GM23338 (cell line): ENCODE data around the gene CFAP57. TPM values are rescaled to one million over a fixed set of nuclear protein-coding genes. Genes with fewer than 3 reads are reported as not detected.
A peak's percentile ranks its signal among the peaks of the same experiment; 100 is the strongest.

Source experiments
- ATAC-seq: fragments of 200-7000 bp; cut with Tn5 transposase; 3 replicates; pipeline ENCODE4 v1.9.1; 2020
- DNase-seq: peaks from one replicate; pipeline ENCODE4 v3.0.0-alpha.2; 2015; ENCODE audit warnings: low spot score
- H2AFZ ChIP-seq: fragments of 200-600 bp; sonication (generic); 2 replicates; pipeline ENCODE4 v1.8.0; 2016; ENCODE audit warnings: antibody characterized with exemption, mild to moderate bottlenecking, moderate library complexity
- H3F3A ChIP-seq: fragments of 200-600 bp; sonication (generic); replicated peaks from 2 replicates; pipeline ENCODE4 v1.8.0; 2017; ENCODE audit warnings: antibody characterized with exemption, mixed run types, low read depth
- H3K27ac ChIP-seq: fragments of 200-600 bp; sonication (generic); 2 replicates; pipeline ENCODE4 v1.6.1; 2016; ENCODE audit warnings: low read depth
- H3K27me3 ChIP-seq: fragments of 200-600 bp; sonication (generic); 2 replicates; pipeline ENCODE4 v1.8.0; 2016; ENCODE audit warnings: mild to moderate bottlenecking, mixed run types, moderate library complexity; ENCODE audit not compliant: insufficient read depth
- H3K36me3 ChIP-seq: fragments of 200-600 bp; sonication (generic); 2 replicates; pipeline ENCODE4 v1.8.0; 2016; ENCODE audit warnings: mild to moderate bottlenecking; ENCODE audit not compliant: insufficient read depth
- H3K4me1 ChIP-seq: fragments of 200-600 bp; sonication (generic); 2 replicates; pipeline ENCODE4 v1.8.0; 2016; ENCODE audit warnings: mild to moderate bottlenecking, moderate library complexity; ENCODE audit not compliant: insufficient read depth
- H3K4me2 ChIP-seq: fragments of 200-600 bp; sonication (generic); 2 replicates; pipeline ENCODE4 v1.7.1; 2017; ENCODE audit warnings: mixed run types
- H3K4me3 ChIP-seq: fragments of 200-600 bp; sonication (generic); 2 replicates; pipeline ENCODE4 v1.6.1; 2016; ENCODE audit warnings: mixed run types
- H3K79me2 ChIP-seq: fragments of 200-600 bp; sonication (generic); replicated peaks from 2 replicates; pipeline ENCODE4 v1.8.0; 2017; ENCODE audit warnings: mild to moderate bottlenecking; ENCODE audit not compliant: insufficient read depth
- H3K9me2 ChIP-seq: fragments of 200-600 bp; sonication (generic); 2 replicates; pipeline ENCODE4 v1.8.0; 2017; ENCODE audit not compliant: insufficient read depth
- H4K20me1 ChIP-seq: fragments of 200-600 bp; sonication (generic); replicated peaks from 2 replicates; pipeline ENCODE4 v1.8.0; 2017; ENCODE audit warnings: mild to moderate bottlenecking; ENCODE audit not compliant: insufficient read depth
- H3K27ac Mint-ChIP-seq: 2 replicates; pipeline ENCODE4 v1.8.0; 2020; ENCODE audit warnings: inconsistent platforms, mild to moderate bottlenecking, moderate library complexity, mixed read lengths
- H3K27me3 Mint-ChIP-seq: 3 replicates; pipeline ENCODE4 v1.8.0; 2022; ENCODE audit warnings: low read depth, mild to moderate bottlenecking, moderate library complexity, mixed read lengths, inconsistent platforms; ENCODE audit not compliant: insufficient read depth, poor library complexity
- H3K36me3 Mint-ChIP-seq: 3 replicates; pipeline ENCODE4 v1.8.0; 2021; ENCODE audit warnings: low read depth, mild to moderate bottlenecking, inconsistent platforms, moderate library complexity, mixed read lengths
- H3K4me1 Mint-ChIP-seq: 3 replicates; pipeline ENCODE4 v1.8.0; 2020; ENCODE audit warnings: mild to moderate bottlenecking, inconsistent platforms, mixed read lengths
- H3K4me3 Mint-ChIP-seq: 3 replicates; pipeline ENCODE4 v1.8.0; 2021; ENCODE audit warnings: moderate library complexity, mild to moderate bottlenecking, inconsistent platforms, mixed read lengths
- H3K9me3 Mint-ChIP-seq: 3 replicates; pipeline ENCODE4 v1.8.0; 2020; ENCODE audit warnings: moderate library complexity, mild to moderate bottlenecking, inconsistent platforms, mixed read lengths
- CREB1 ChIP-seq: fragments of 250-450 bp; sonication (Bioruptor Pico); IDR thresholded peaks from 2 replicates; pipeline ENCODE4 v1.5.0; 2020; ENCODE audit warnings: low read depth, mild to moderate bottlenecking, moderate library complexity
- CTCF ChIP-seq, 2 experiments: fragments of 200-600 bp in 1 of 2; sonication (generic) in 1 of 2; conservative IDR thresholded peaks; 2 replicates each; pipeline versions ENCODE4 v1.5.1 to v1.6.1; 2016 to 2017; ENCODE audit warnings: antibody characterized with exemption in 2 of 2, low read depth in 2 of 2, mild to moderate bottlenecking in 2 of 2, moderate library complexity in 1 of 2
- ETS1 ChIP-seq: IDR thresholded peaks from 2 replicates; pipeline ENCODE4 v1.6.1; 2016; ENCODE audit warnings: antibody characterized with exemption
- EZH2 ChIP-seq: fragments of 200-600 bp; sonication (generic); IDR thresholded peaks from one replicate; pipeline ENCODE4 v1.8.0; 2017; ENCODE audit warnings: antibody characterized with exemption, mild to moderate bottlenecking, low read depth; ENCODE audit not compliant: unreplicated experiment
- EZH2phosphoT487 ChIP-seq: fragments of 200-600 bp; sonication (generic); IDR thresholded peaks from one replicate; pipeline ENCODE4 v1.8.1; 2018; ENCODE audit warnings: antibody characterized with exemption; ENCODE audit not compliant: unreplicated experiment
- JUNB ChIP-seq: IDR thresholded peaks from one replicate; pipeline ENCODE4 v1.6.1; 2016; ENCODE audit warnings: antibody characterized with exemption; ENCODE audit not compliant: unreplicated experiment
- NANOG ChIP-seq: IDR thresholded peaks from 2 replicates; pipeline ENCODE4 v1.6.1; 2016; ENCODE audit warnings: antibody characterized with exemption, borderline replicate concordance
- POLR2AphosphoS5 ChIP-seq: IDR thresholded peaks from 2 replicates; pipeline ENCODE4 v1.6.1; 2016; ENCODE audit warnings: antibody characterized with exemption, low read depth
- REST ChIP-seq: IDR thresholded peaks from one replicate; pipeline ENCODE4 v1.6.1; 2018; ENCODE audit warnings: antibody characterized with exemption; ENCODE audit not compliant: unreplicated experiment
- STAT1 ChIP-seq: IDR thresholded peaks from one replicate; pipeline ENCODE4 v1.6.1; 2016; ENCODE audit warnings: antibody characterized with exemption; ENCODE audit not compliant: unreplicated experiment
- ZNF114 ChIP-seq: fragments of 250-450 bp; sonication (Bioruptor Pico); IDR thresholded peaks from 2 replicates; pipeline ENCODE4 v1.5.0; 2020; ENCODE audit warnings: mild to moderate bottlenecking, moderate library complexity
- ZNF331 ChIP-seq: fragments of 250-450 bp; sonication (Bioruptor Pico); IDR thresholded peaks from 2 replicates; pipeline ENCODE4 v1.5.0; 2020; ENCODE audit warnings: low read depth, mild to moderate bottlenecking, moderate library complexity
- ZNF462 ChIP-seq: fragments of 250-450 bp; sonication (Bioruptor Pico); IDR thresholded peaks from 2 replicates; pipeline ENCODE4 v1.5.0; 2020; ENCODE audit warnings: mild to moderate bottlenecking, moderate library complexity
- polyA plus RNA-seq: library from polyadenylated mRNA; unstranded; fragments of >200 nt; fragmentation: Nextera tagmentation; extraction: Ambion mirVana; gene quantifications from 2 replicates; pipeline ENCODE4 v1.2.1, GENCODE V29; 2016
- total RNA-seq: library from RNA; depleted of rRNA; stranded (reverse); fragments of >200 nt; shearing (Covaris generic); gene quantifications from 2 replicates; pipeline ENCODE4 v1.2.3, GENCODE V29; 2014

The CFAP57 gene
- total and polyA plus RNA-seq, 2 experiments from 2014 or later, result 0.37 to 0.38 TPM

GRCh38 chr1:43247256-43247921 lies 75.3 kb downstream of the CFAP57 start:
- TF ChIP-seq NANOG (no peak), STAT1 (no peak), JUNB (no peak), EZH2phosphoT487 (no peak), REST (no peak), POLR2AphosphoS5 (no peak), ZNF331 (CRISPR knock-in tag) (no peak), ETS1 (no peak), EZH2 (no peak), CTCF (conservative IDR thresholded peaks at IDR 0.05; ENCODE audit: low read depth in 2 of 2) (no peak), ZNF114 (CRISPR knock-in tag) (no peak), CREB1 (CRISPR knock-in tag) (no peak), ZNF462 (no peak)
- peaks cover 14% of the 10 kb centered on the region; the same call in 2 of the 3 replicates for H3K36me3 Mint-ChIP-seq
- H3K4me1 ChIP-seq, result no peaks in the 10 kb centered on the region

More at GRCh38 chr1:43247256-43247921, 75.3 kb downstream of the CFAP57 start:
- H3K79me2 ChIP-seq, result no peaks in the 10 kb centered on the region
- H3K9me2 ChIP-seq, result peaks cover 4% of the 10 kb centered on the region; the same call in 1 of the 2 replicates
- no peaks in the 10 kb centered on the region for H3F3A ChIP-seq
- no peak overlapping the region for H2AFZ ChIP-seq
- Mint-ChIP-seq H3K27me3 (peaks cover 6% of the 10 kb centered on the region), H3K4me1 (no peaks in the 10 kb centered on the region), H3K4me3 (no peak overlapping the region), H3K27ac (no peak overlapping the region), H3K9me3 (peaks cover 70% of the 10 kb centered on the region)
- no peaks in the 10 kb centered on the region for H3K27me3 ChIP-seq
- H4K20me1 ChIP-seq, result no peaks in the 10 kb centered on the region
- no peak overlapping the region; the same call in 1 of the 2 replicates for H3K4me3 ChIP-seq
- no peak overlapping the region for H3K4me2 ChIP-seq
- no peak overlapping the region for H3K27ac ChIP-seq
- ATAC-seq (no peak), DNase-seq (peak; percentile 35)
- no peaks in the 10 kb centered on the region; the same call in 1 of the 2 replicates for H3K36me3 ChIP-seq
